Endothelial cell of umbilical vein (primary cell): ENCODE data around the gene TPCN2. TPM values are rescaled to one million over a fixed set of nuclear protein-coding genes. Genes with fewer than 3 reads are reported as not detected.

Experiments used
- BruUV-seq: library from RNA; stranded (reverse); fragments of 400-500 nt; replicated peaks from 2 replicates; lab custom pipeline; 2021; lab: Mats Ljungman, UMichigan
- CTCF ChIA-PET: fragments of 300-600, 350-600 bp; sonication (Branson Sonifier 250); formaldehyde crosslinking; loops from one replicate; lab custom pipeline; 2021; ENCODE audit warnings: antibody characterized with exemption, inconsistent platforms; lab: Charles Lee
- POLR2A ChIA-PET: fragments of 300-600, 350-600 bp; sonication (Branson Sonifier 250); formaldehyde crosslinking; loops from one replicate; lab custom pipeline; 2021; ENCODE audit warnings: antibody characterized with exemption, inconsistent platforms; lab: Charles Lee
- DNase-seq: peaks from one replicate; pipeline ENCODE4 v3.0.0-alpha.2; 2011; ENCODE audit warnings: low read depth, low spot score
- FAIRE-seq: peaks from 2 replicates; lab custom pipeline; 2011; peaks lifted over from hg19 to GRCh38; lab: Jason Lieb, UNC
- H2AFZ ChIP-seq: 2 replicates; pipeline ENCODE4 v1.6.0; 2012; ENCODE audit warnings: low read depth, low read length, control low read depth, inconsistent platforms
- H3K27ac ChIP-seq: 2 replicates; pipeline ENCODE4 v1.5.1; 2011; ENCODE audit warnings: low read depth, mild to moderate bottlenecking, control low read depth, low read length, moderate library complexity; ENCODE audit not compliant: insufficient read depth
- H3K27me3 ChIP-seq, 2 experiments: 2 replicates each; pipeline versions ENCODE4 v1.6.0 to v1.6.1; 2011; ENCODE audit warnings: low read length in 2 of 2, mixed read lengths in 1 of 2; ENCODE audit not compliant: control insufficient read depth in 2 of 2, insufficient read depth in 2 of 2
- H3K36me3 ChIP-seq, 2 experiments: 2 replicates in 1 of 2; 3 replicates in 1 of 2; pipeline ENCODE4 v1.5.1; 2011; ENCODE audit warnings: low read length in 2 of 2, mild to moderate bottlenecking in 1 of 2, moderate library complexity in 1 of 2; ENCODE audit not compliant: control insufficient read depth in 2 of 2, insufficient read depth in 2 of 2; ENCODE audit errors: extremely low read depth in 1 of 2
- H3K4me1 ChIP-seq: 3 replicates; pipeline ENCODE4 v1.5.1; 2011; ENCODE audit warnings: mild to moderate bottlenecking, low read length; ENCODE audit not compliant: control insufficient read depth, insufficient read depth; ENCODE audit errors: extremely low read depth
- H3K4me2 ChIP-seq: 2 replicates; pipeline ENCODE4 v1.6.1; 2011; ENCODE audit warnings: low read length, control low read depth, mixed read lengths; ENCODE audit not compliant: insufficient read depth
- H3K4me3 ChIP-seq, 3 experiments: fragments of 200-600 bp in 1 of 3; sonication (generic), shearing (Covaris generic) in 1 of 3; replicated peaks in 1 of 3; 2 replicates each; pipeline ENCODE4 v1.5.1; 2011 to 2016; ENCODE audit warnings: control low read depth in 3 of 3, low read length in 3 of 3, mild to moderate bottlenecking in 2 of 3, inconsistent platforms in 1 of 3, low read depth in 1 of 3, moderate library complexity in 1 of 3; ENCODE audit not compliant: insufficient read depth in 1 of 3
- H3K79me2 ChIP-seq: 2 replicates; pipeline ENCODE4 v1.6.0; 2012; ENCODE audit warnings: low read length, inconsistent platforms; ENCODE audit not compliant: control insufficient read depth, insufficient read depth
- H3K9ac ChIP-seq: replicated peaks from 2 replicates; pipeline ENCODE3; 2011; ENCODE audit warnings: low read length, control low read depth; ENCODE audit not compliant: insufficient read depth; ENCODE audit errors: extremely low read depth
- H3K9me1 ChIP-seq: replicated peaks from 3 replicates; pipeline ENCODE4 v1.6.0; 2011; ENCODE audit warnings: mild to moderate bottlenecking, low read length; ENCODE audit not compliant: control insufficient read depth, insufficient read depth; ENCODE audit errors: extremely low read depth
- H3K9me3 ChIP-seq: replicated peaks from 2 replicates; pipeline ENCODE4 v1.5.1; 2012; ENCODE audit warnings: low read length, inconsistent platforms; ENCODE audit not compliant: control insufficient read depth, insufficient read depth
- H4K20me1 ChIP-seq: replicated peaks from 2 replicates; pipeline ENCODE3; 2011; ENCODE audit warnings: mild to moderate bottlenecking, low read length; ENCODE audit not compliant: control insufficient read depth, insufficient read depth; ENCODE audit errors: extremely low read depth
- CTCF ChIP-seq, 2 donors: IDR thresholded peaks; 1 replicate in 1 of 2; 2 replicates in 1 of 2; pipeline ENCODE4 v1.5.1; 2011; ENCODE audit warnings: low read length in 2 of 2, mild to moderate bottlenecking in 2 of 2, moderate library complexity in 2 of 2, control low read depth in 1 of 2, inconsistent platforms in 1 of 2, low read depth in 1 of 2; ENCODE audit not compliant: insufficient read depth in 1 of 2; ENCODE audit errors: extremely low read depth in 1 of 2
- EZH2 ChIP-seq: IDR thresholded peaks from 2 replicates; pipeline ENCODE4 v1.6.1; 2012; ENCODE audit warnings: borderline replicate concordance, low read depth, mild to moderate bottlenecking, moderate library complexity, low read length, inconsistent platforms; ENCODE audit not compliant: severe bottlenecking
- FOS ChIP-seq: IDR thresholded peaks from 2 replicates; pipeline ENCODE4 v1.6.1; 2011; ENCODE audit warnings: mild to moderate bottlenecking, low read length, moderate library complexity, borderline replicate concordance; ENCODE audit not compliant: insufficient read depth
- GATA2 ChIP-seq: IDR thresholded peaks from 2 replicates; pipeline ENCODE4 v1.7.0; 2011; ENCODE audit warnings: low read depth, mild to moderate bottlenecking, moderate library complexity, mixed read lengths, low read length; ENCODE audit not compliant: insufficient read length, insufficient read depth
- JUN ChIP-seq: IDR thresholded peaks from 2 replicates; pipeline ENCODE4 v1.6.1; 2011; ENCODE audit warnings: borderline replicate concordance, low read depth; ENCODE audit not compliant: insufficient read length, insufficient read depth
- MYC ChIP-seq: IDR thresholded peaks from one replicate; pipeline ENCODE4 v1.6.1; 2011; ENCODE audit warnings: mild to moderate bottlenecking, low read depth, low read length
- POLR2A ChIP-seq: IDR thresholded peaks from 2 replicates; pipeline ENCODE4 v1.6.1; 2012; ENCODE audit warnings: low read depth, mild to moderate bottlenecking, control low read depth, low read length
- POLR2AphosphoS5 ChIP-seq: IDR thresholded peaks from 2 replicates; pipeline ENCODE4 v1.6.1; 2012; ENCODE audit warnings: low read depth, mild to moderate bottlenecking, control low read depth, low read length, moderate library complexity; ENCODE audit not compliant: insufficient read depth
- dilution Hi-C: fragments of 300-500 bp; cut with MboI; formaldehyde crosslinking; loops from one replicate; pipeline ENCODE4 v1.15.0; 2019; ENCODE audit warnings: low sequenced_read_pairs; ENCODE audit not compliant: extremely low pct_ligation_motif_present
- intact Hi-C: fragments of 100-400 bp; cut with micrococcal nuclease; formaldehyde crosslinking; loops from one replicate; pipeline ENCODE4 v1.10.0; 2022
- polyA plus RNA-seq, 4 experiments: library from polyadenylated mRNA; depleted of rRNA in 3 of 4; stranded (reverse) in 3 of 4; unstranded in 1 of 4; fragments of >200 nt; gene quantifications; 2 replicates each; pipeline versions ENCODE4 v1.2.1 to v1.2.3, GENCODE V29; 2011 to 2012; ENCODE audit warnings: missing spikeins in 1 of 4
- total RNA-seq: library from RNA; stranded (reverse); gene quantifications from 2 replicates; pipeline ENCODE4 v1.2.3, GENCODE V29; 2021
- TF ChIP-seq, protein P1 (sequence below): IDR thresholded peaks from 2 replicates; pipeline ENCODE4 v1.6.1; 2011; ENCODE audit not compliant: insufficient read depth, insufficient read length

TPCN2 gene
- total and polyA plus RNA-seq, 2 donors (not counting 3 experiments of a cell fraction or from before 2014, with no cell fraction given), result 10.3 to 13.4 TPM

GRCh38 chr11:69145050-69145380 is 96.3 kb downstream of the TPCN2 start:
- DNase-seq (no peak), FAIRE-seq (no peak)
- H4K20me1 ChIP-seq, result no peaks in the 10 kb centered on the region
- H3K79me2 ChIP-seq, result no peaks in the 10 kb centered on the region
- H3K9ac ChIP-seq, result no peak overlapping the region
- BruUV-seq, result no TSS peak
- ChIA-PET POLR2A (no interaction called here), CTCF (interaction anchor here (0.6 to 2.8 kb wide), 2 partner anchors 13 to 494 kb away, joined by 3 to 19 read pairs; no protein-coding TSS in a partner anchor)
- peaks cover 7 to 19% of the 10 kb centered on the region in 2 experiments for H3K27me3 ChIP-seq
- H3K27ac ChIP-seq, result no peak overlapping the region
- intact Hi-C loops, result no loop called here
- dilution Hi-C loops, result no loop called here
- H3K4me3 ChIP-seq, result no peak overlapping the region
- no peak overlapping the region for H2AFZ ChIP-seq
- TF ChIP-seq CTCF (IDR thresholded peaks at IDR 0.05; ENCODE audit: extremely low read depth in 1 of 2, insufficient read depth in 1 of 2, low read depth in 1 of 2, low read length in 2 of 2), result no peak
- TF ChIP-seq POLR2A, result no peak
- TF ChIP-seq, protein P1, sequence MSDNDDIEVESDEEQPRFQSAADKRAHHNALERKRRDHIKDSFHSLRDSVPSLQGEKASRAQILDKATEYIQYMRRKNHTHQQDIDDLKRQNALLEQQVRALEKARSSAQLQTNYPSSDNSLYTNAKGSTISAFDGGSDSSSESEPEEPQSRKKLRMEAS, result no peak
- no peak for TF ChIP-seq GATA2
- TF ChIP-seq JUN, result no peak
- no peak for TF ChIP-seq EZH2
- TF ChIP-seq FOS, result no peak
- TF ChIP-seq POLR2AphosphoS5, result no peak
- TF ChIP-seq MYC, result no peak
- H3K9me1 ChIP-seq, result no peaks in the 10 kb centered on the region
- no peaks in the 10 kb centered on the region for H3K4me1 ChIP-seq
- no peak overlapping the region for H3K4me2 ChIP-seq
- H3K9me3 ChIP-seq, result no peaks in the 10 kb centered on the region
- H3K36me3 ChIP-seq, result no peaks in the 10 kb centered on the region
